Measurements from ENCODE around the gene RALGAPA2. TPM values are rescaled to one million over a fixed set of nuclear protein-coding genes. Genes with fewer than 3 reads are reported as not detected.

RALGAPA2 gene
- total and polyA plus RNA-seq, 2 experiments from 2014 or later = 13.1 to 43.4 TPM

GRCh38 chr20:20632644-20633043 is 79.8 kb downstream of the RALGAPA2 start:
- no peaks in the 10 kb centered on the region for H3F3A ChIP-seq (replicated peaks; ENCODE audit: low read depth)
- Mint-ChIP-seq H3K36me3 (ENCODE audit: low read depth) (peaks cover 25% of the 10 kb centered on the region; the same call in 2 of the 3 replicates), H3K9me3 (no peaks in the 10 kb centered on the region), H3K4me1 (no peaks in the 10 kb centered on the region), H3K4me3 (no peak overlapping the region), H3K27me3 (ENCODE audit: insufficient read depth, low read depth, poor library complexity) (no peaks in the 10 kb centered on the region), H3K27ac (no peak overlapping the region)
- H3K9me2 ChIP-seq (ENCODE audit: insufficient read depth) = no peaks in the 10 kb centered on the region; the same call in 1 of the 2 replicates
- no peaks in the 10 kb centered on the region for H3K27me3 ChIP-seq (ENCODE audit: insufficient read depth)
- DNase-seq (ENCODE audit: low spot score) (no peak), ATAC-seq (no peak)
- H3K4me1 ChIP-seq (ENCODE audit: insufficient read depth) = no peaks in the 10 kb centered on the region
- H2AFZ ChIP-seq = no peak overlapping the region
- no peak overlapping the region for H3K4me3 ChIP-seq
- H3K79me2 ChIP-seq (replicated peaks; ENCODE audit: insufficient read depth) = no peaks in the 10 kb centered on the region
- no peak overlapping the region for H3K4me2 ChIP-seq
- H3K36me3 ChIP-seq (ENCODE audit: insufficient read depth) = 0 out of 2 replicates have a peak, but pooled peaks cover 5% of the 10 kb centered on the region
- no peaks in the 10 kb centered on the region; the same call in 1 of the 2 replicates for H4K20me1 ChIP-seq (replicated peaks; ENCODE audit: insufficient read depth)
- TF ChIP-seq ZNF331 (CRISPR knock-in tag; IDR thresholded peaks at IDR 0.05; ENCODE audit: low read depth) = no peak
- TF ChIP-seq, protein P1, sequence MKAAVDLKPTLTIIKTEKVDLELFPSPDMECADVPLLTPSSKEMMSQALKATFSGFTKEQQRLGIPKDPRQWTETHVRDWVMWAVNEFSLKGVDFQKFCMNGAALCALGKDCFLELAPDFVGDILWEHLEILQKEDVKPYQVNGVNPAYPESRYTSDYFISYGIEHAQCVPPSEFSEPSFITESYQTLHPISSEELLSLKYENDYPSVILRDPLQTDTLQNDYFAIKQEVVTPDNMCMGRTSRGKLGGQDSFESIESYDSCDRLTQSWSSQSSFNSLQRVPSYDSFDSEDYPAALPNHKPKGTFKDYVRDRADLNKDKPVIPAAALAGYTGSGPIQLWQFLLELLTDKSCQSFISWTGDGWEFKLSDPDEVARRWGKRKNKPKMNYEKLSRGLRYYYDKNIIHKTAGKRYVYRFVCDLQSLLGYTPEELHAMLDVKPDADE (IDR thresholded peaks at IDR 0.05) = no peak
- no peak for TF ChIP-seq STAT1 (IDR thresholded peaks at IDR 0.05; ENCODE audit: unreplicated experiment)
- TF ChIP-seq, protein P2, sequence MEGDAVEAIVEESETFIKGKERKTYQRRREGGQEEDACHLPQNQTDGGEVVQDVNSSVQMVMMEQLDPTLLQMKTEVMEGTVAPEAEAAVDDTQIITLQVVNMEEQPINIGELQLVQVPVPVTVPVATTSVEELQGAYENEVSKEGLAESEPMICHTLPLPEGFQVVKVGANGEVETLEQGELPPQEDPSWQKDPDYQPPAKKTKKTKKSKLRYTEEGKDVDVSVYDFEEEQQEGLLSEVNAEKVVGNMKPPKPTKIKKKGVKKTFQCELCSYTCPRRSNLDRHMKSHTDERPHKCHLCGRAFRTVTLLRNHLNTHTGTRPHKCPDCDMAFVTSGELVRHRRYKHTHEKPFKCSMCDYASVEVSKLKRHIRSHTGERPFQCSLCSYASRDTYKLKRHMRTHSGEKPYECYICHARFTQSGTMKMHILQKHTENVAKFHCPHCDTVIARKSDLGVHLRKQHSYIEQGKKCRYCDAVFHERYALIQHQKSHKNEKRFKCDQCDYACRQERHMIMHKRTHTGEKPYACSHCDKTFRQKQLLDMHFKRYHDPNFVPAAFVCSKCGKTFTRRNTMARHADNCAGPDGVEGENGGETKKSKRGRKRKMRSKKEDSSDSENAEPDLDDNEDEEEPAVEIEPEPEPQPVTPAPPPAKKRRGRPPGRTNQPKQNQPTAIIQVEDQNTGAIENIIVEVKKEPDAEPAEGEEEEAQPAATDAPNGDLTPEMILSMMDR (conservative IDR thresholded peaks at IDR 0.05; ENCODE audit: low read depth in 2 of 2) = no peak
- TF ChIP-seq ZNF462 (CRISPR knock-in tag; IDR thresholded peaks at IDR 0.05) = no peak
- no peak for TF ChIP-seq CREB1 (CRISPR knock-in tag; IDR thresholded peaks at IDR 0.05; ENCODE audit: low read depth)
- no peak for TF ChIP-seq EZH2phosphoT487 (IDR thresholded peaks at IDR 0.05; ENCODE audit: unreplicated experiment)
- no peak for TF ChIP-seq POLR2AphosphoS5 (IDR thresholded peaks at IDR 0.05; ENCODE audit: low read depth)
- TF ChIP-seq ZNF114 (CRISPR knock-in tag; IDR thresholded peaks at IDR 0.05) = no peak
- no peak for TF ChIP-seq JUNB (IDR thresholded peaks at IDR 0.05; ENCODE audit: unreplicated experiment)
- H3K27ac ChIP-seq (ENCODE audit: low read depth) = no peak overlapping the region
